ENCODE measurements around the gene HECA. TPM values are rescaled to one million over a fixed set of nuclear protein-coding genes. Genes with fewer than 3 reads are reported as not detected.
A peak's percentile ranks its signal among the peaks of the same experiment; 100 is the strongest.
"Not testable (repeated sequence)": the region's sequence is repeated elsewhere in the genome, so short reads cannot be mapped to it uniquely, and the experiment has no call there.

The HECA gene
- total RNA-seq, 3 donors from 2014 or later (not counting 1 experiment from before 2014, with no cell fraction given) = 76.5 to 80.5 (median 77.6) TPM

GRCh38 chr6:139153855-139154254 is 19.0 kb downstream of the HECA start:
- intact Hi-C loops (cut with micrococcal nuclease) = loop anchor here (2.0 kb wide), 1 partner anchor 15 kb away; no protein-coding TSS in a partner anchor
- H3K36me3 ChIP-seq (ENCODE audit: control insufficient read depth, insufficient read depth, low read length) = no peaks in the 10 kb centered on the region
- H3K4me1 ChIP-seq (ENCODE audit: control insufficient read depth, insufficient read depth, low read length) = peaks cover 32% of the 10 kb centered on the region
- Mint-ChIP-seq H3K4me1 (peaks cover 77 to 79% of the 10 kb centered on the region in 2 donors), H3K27ac (peak overlapping the region in 1 of 2 donors; percentile 15), H3K27me3 (ENCODE audit: low read depth in 2 of 2) (no peaks in the 10 kb centered on the region), H3K4me3 (no peak overlapping the region), H3K36me3 (no peaks in the 10 kb centered on the region), H3K9me3 (no peaks in the 10 kb centered on the region)
- H3K27ac ChIP-seq (ENCODE audit: low read length) = no peak overlapping the region
- H3K9me3 ChIP-seq (ENCODE audit: control insufficient read depth, insufficient read depth, low read length) = no peaks in the 10 kb centered on the region
- no peaks in the 10 kb centered on the region for H3K27me3 ChIP-seq (ENCODE audit: control insufficient read depth, insufficient read depth, low read length)
- no peak for ATAC-seq
- no peak overlapping the region for H3K4me3 ChIP-seq (ENCODE audit: low read length)
- no peak for DNase-seq
- TF ChIP-seq, protein P1, sequence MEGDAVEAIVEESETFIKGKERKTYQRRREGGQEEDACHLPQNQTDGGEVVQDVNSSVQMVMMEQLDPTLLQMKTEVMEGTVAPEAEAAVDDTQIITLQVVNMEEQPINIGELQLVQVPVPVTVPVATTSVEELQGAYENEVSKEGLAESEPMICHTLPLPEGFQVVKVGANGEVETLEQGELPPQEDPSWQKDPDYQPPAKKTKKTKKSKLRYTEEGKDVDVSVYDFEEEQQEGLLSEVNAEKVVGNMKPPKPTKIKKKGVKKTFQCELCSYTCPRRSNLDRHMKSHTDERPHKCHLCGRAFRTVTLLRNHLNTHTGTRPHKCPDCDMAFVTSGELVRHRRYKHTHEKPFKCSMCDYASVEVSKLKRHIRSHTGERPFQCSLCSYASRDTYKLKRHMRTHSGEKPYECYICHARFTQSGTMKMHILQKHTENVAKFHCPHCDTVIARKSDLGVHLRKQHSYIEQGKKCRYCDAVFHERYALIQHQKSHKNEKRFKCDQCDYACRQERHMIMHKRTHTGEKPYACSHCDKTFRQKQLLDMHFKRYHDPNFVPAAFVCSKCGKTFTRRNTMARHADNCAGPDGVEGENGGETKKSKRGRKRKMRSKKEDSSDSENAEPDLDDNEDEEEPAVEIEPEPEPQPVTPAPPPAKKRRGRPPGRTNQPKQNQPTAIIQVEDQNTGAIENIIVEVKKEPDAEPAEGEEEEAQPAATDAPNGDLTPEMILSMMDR (IDR thresholded peaks at IDR 0.05) = no peak

DNA sequence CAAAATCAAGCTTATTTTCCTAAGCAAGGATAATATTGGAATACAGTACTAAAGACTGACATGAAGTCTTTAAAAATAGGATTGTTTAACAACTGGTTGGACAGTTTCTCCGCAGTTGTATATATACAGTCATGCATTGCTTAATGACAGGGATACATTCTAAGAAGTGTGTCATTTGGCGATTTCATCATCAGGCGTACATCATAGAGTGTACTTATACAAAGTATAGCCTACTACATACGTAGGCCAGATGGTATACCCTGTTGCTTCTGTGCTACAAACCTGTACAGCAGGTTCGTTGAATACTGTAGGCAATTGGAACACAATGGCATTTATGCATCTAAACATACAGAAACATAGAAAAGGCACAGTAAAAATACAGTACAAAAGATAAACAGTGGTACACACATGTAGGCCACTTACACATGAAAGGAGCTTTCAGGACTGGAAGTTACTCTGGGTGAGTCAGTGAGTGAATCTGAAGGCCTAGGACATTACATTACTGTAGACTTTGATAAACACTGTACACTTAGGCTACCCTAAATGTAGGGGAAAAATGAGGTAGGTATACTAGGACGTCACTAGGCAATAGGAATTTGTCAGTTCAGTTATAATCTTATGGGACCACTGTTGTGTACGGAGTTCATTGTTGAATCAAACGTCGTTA is 20.1 kb downstream of the HECA start:
- intact Hi-C loops (cut with micrococcal nuclease) = no loop called here
- no peak for DNase-seq
- Histone ChIP-seq H3K4me1 (ENCODE audit: control insufficient read depth, insufficient read depth, low read length) (peaks cover 32% of the 10 kb centered on the region), H3K27ac (ENCODE audit: low read length) (no peak overlapping the region), H3K9me3 (ENCODE audit: control insufficient read depth, insufficient read depth, low read length) (no peaks in the 10 kb centered on the region), H3K27me3 (ENCODE audit: control insufficient read depth, insufficient read depth, low read length) (no peaks in the 10 kb centered on the region), H3K4me3 (ENCODE audit: low read length) (no peak overlapping the region), H3K36me3 (ENCODE audit: control insufficient read depth, insufficient read depth, low read length) (no peaks in the 10 kb centered on the region)
- no peak for ATAC-seq
- H3K27ac Mint-ChIP-seq = peak overlapping the region in 1 of 2 donors; percentile 15
- no peaks in the 10 kb centered on the region for H3K27me3 Mint-ChIP-seq (ENCODE audit: low read depth in 2 of 2)
- H3K36me3 Mint-ChIP-seq = no peaks in the 10 kb centered on the region
- H3K4me3 Mint-ChIP-seq = no peak overlapping the region
- peaks cover 73 to 76% of the 10 kb centered on the region in 2 donors for H3K4me1 Mint-ChIP-seq
- TF ChIP-seq, protein P1 (IDR thresholded peaks at IDR 0.05) = no peak
- H3K9me3 Mint-ChIP-seq = no peaks in the 10 kb centered on the region
- WGBS (ENCODE audit: insufficient coverage) = 99% methylated on average over 6 of the region's 9 CpGs

- H3K9me3 ChIP-seq (ENCODE audit: control insufficient read depth, insufficient read depth, low read length) = no peaks in the 10 kb centered on the region
- intact Hi-C loops (cut with micrococcal nuclease) = no loop called here
- peak overlapping the region; percentile 65 to 73 for H3K27ac Mint-ChIP-seq
- no peaks in the 10 kb centered on the region for H3K9me3 Mint-ChIP-seq
- peaks cover 73 to 76% of the 10 kb centered on the region in 2 donors for H3K4me1 Mint-ChIP-seq
- H3K27me3 ChIP-seq (ENCODE audit: control insufficient read depth, insufficient read depth, low read length) = no peaks in the 10 kb centered on the region
- no peaks in the 10 kb centered on the region for H3K36me3 Mint-ChIP-seq
- DNase-seq (no peak), ATAC-seq (no peak)
- peaks cover 40% of the 10 kb centered on the region for H3K4me1 ChIP-seq (ENCODE audit: control insufficient read depth, insufficient read depth, low read length)
- no peaks in the 10 kb centered on the region for H3K36me3 ChIP-seq (ENCODE audit: control insufficient read depth, insufficient read depth, low read length)
- no peak overlapping the region for H3K4me3 ChIP-seq (ENCODE audit: low read length)
- H3K27ac ChIP-seq (ENCODE audit: low read length) = no peak overlapping the region
- no peaks in the 10 kb centered on the region for H3K27me3 Mint-ChIP-seq (ENCODE audit: low read depth in 2 of 2)
- TF ChIP-seq, protein P1 (IDR thresholded peaks at IDR 0.05) = no peak
- no peak overlapping the region for H3K4me3 Mint-ChIP-seq
- 96% methylated on average over 4 of the region's 5 CpGs for WGBS (ENCODE audit: insufficient coverage)
Measured at GRCh38 chr6:139156102-139156501, 21.2 kb downstream of the HECA start.

- Histone ChIP-seq H3K4me3 (ENCODE audit: low read length) (no peak overlapping the region), H3K36me3 (ENCODE audit: control insufficient read depth, insufficient read depth, low read length) (no peaks in the 10 kb centered on the region), H3K27me3 (ENCODE audit: control insufficient read depth, insufficient read depth, low read length) (no peaks in the 10 kb centered on the region), H3K9me3 (ENCODE audit: control insufficient read depth, insufficient read depth, low read length) (no peaks in the 10 kb centered on the region), H3K27ac (ENCODE audit: low read length) (no peak overlapping the region), H3K4me1 (ENCODE audit: control insufficient read depth, insufficient read depth, low read length) (peaks cover 41% of the 10 kb centered on the region)
- intact Hi-C loops (cut with micrococcal nuclease) = no loop called here
- ATAC-seq = no peak
- H3K36me3 Mint-ChIP-seq = no peaks in the 10 kb centered on the region
- TF ChIP-seq, protein P1 (IDR thresholded peaks at IDR 0.05) = no peak
- 97% methylated on average over 4 of the region's 4 CpGs for WGBS (ENCODE audit: insufficient coverage)
- DNase-seq = no peak
- no peak overlapping the region for H3K4me3 Mint-ChIP-seq
- peaks cover 73 to 76% of the 10 kb centered on the region in 2 donors for H3K4me1 Mint-ChIP-seq
- H3K9me3 Mint-ChIP-seq = no peaks in the 10 kb centered on the region
- H3K27ac Mint-ChIP-seq = peak overlapping the region; percentile 65 to 73
- no peaks in the 10 kb centered on the region for H3K27me3 Mint-ChIP-seq (ENCODE audit: low read depth in 2 of 2)
Measured at GRCh38 chr6:139156551-139156950, 21.7 kb downstream of the HECA start.

DNA sequence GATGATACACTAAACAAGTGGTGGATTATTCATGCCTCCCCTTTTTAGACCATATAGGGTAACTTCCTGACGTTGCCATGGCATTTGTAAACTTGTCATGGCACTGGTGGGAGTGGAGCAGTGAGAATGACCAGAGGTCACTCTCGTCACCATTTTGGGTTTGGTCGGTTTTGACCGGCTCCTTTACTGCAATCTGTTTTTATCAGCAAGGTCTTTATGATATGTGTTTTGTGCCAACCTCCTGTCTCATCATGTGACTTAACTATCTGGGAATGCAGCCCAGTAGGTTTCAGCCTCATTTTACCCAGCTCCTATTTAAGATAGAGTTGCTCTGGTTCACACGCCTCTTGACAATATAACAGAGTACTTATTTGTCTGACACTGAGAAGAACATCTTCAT is 22.2 kb downstream of the HECA start:
- H3K27me3 ChIP-seq (ENCODE audit: control insufficient read depth, insufficient read depth, low read length); H3K9me3 Mint-ChIP-seq; H3K9me3 ChIP-seq (ENCODE audit: control insufficient read depth, insufficient read depth, low read length); H3K36me3 ChIP-seq (ENCODE audit: control insufficient read depth, insufficient read depth, low read length); H3K36me3 Mint-ChIP-seq; H3K4me3 Mint-ChIP-seq; intact Hi-C loops (cut with micrococcal nuclease); H3K27ac ChIP-seq (ENCODE audit: low read length); H3K27me3 Mint-ChIP-seq (ENCODE audit: low read depth in 2 of 2); DNase-seq; H3K4me3 ChIP-seq (ENCODE audit: low read length); ATAC-seq: not testable (repeated sequence)
- WGBS (ENCODE audit: insufficient coverage) = 90% methylated on average over 5 of the region's 5 CpGs
- H3K27ac Mint-ChIP-seq = peak overlapping the region; percentile 65 to 73
- peaks cover 42% of the 10 kb centered on the region for H3K4me1 ChIP-seq (ENCODE audit: control insufficient read depth, insufficient read depth, low read length)
- H3K4me1 Mint-ChIP-seq = peaks cover 73 to 76% of the 10 kb centered on the region in 2 donors
